GM12878 (cell line): Measurements from ENCODE around the gene HPD. TPM values are rescaled to one million over a fixed set of nuclear protein-coding genes. Genes with fewer than 3 reads are reported as not detected.

Source experiments
- ATF7 ChIP-seq: fragments of 450-650 bp; IDR thresholded peaks from 2 replicates; pipeline ENCODE4 v1.6.1; 2016; ENCODE audit warnings: low read depth, mild to moderate bottlenecking
- BMI1 ChIP-seq: fragments of 450-650 bp; IDR thresholded peaks from 2 replicates; pipeline ENCODE4 v1.6.1; 2016; ENCODE audit warnings: mild to moderate bottlenecking, moderate library complexity, borderline replicate concordance
- CBX5 ChIP-seq: sonication (generic); IDR thresholded peaks from 2 replicates; pipeline ENCODE4 v1.6.1; 2016; ENCODE audit warnings: low read depth, moderate library complexity, mild to moderate bottlenecking, inconsistent platforms
- E4F1 ChIP-seq: fragments of 450-650 bp; IDR thresholded peaks from 2 replicates; pipeline ENCODE4 v1.6.1; 2018; ENCODE audit warnings: borderline replicate concordance, mild to moderate bottlenecking; ENCODE audit not compliant: partially characterized antibody
- HCFC1 ChIP-seq: fragments of 150-350 bp; IDR thresholded peaks from 2 replicates; pipeline ENCODE4 v1.6.1; 2014; ENCODE audit warnings: low read length
- HDGF ChIP-seq: fragments of 450-650 bp; IDR thresholded peaks from 2 replicates; pipeline ENCODE4 v1.6.1; 2016; ENCODE audit warnings: antibody characterized with exemption
- IKZF1 ChIP-seq: fragments of 450-650 bp; conservative IDR thresholded peaks from 2 replicates; pipeline ENCODE4 v1.6.1; 2017; ENCODE audit warnings: antibody characterized with exemption, mild to moderate bottlenecking
- NKRF ChIP-seq: fragments of 450-650 bp; conservative IDR thresholded peaks from 2 replicates; pipeline ENCODE4 v1.6.1; 2017; ENCODE audit warnings: mild to moderate bottlenecking, moderate library complexity
- PRDM15 ChIP-seq: fragments of 450-650 bp; formaldehyde crosslinking; IDR thresholded peaks from 2 replicates; pipeline ENCODE4 v1.4.0; 2020; ENCODE audit warnings: mild to moderate bottlenecking, moderate library complexity
- RB1 ChIP-seq: fragments of 450-650 bp; formaldehyde crosslinking; IDR thresholded peaks from 2 replicates; pipeline ENCODE4 v1.6.1; 2017; ENCODE audit warnings: mild to moderate bottlenecking, borderline replicate concordance
- SMARCA5 ChIP-seq: fragments of 450-650 bp; IDR thresholded peaks from 2 replicates; pipeline ENCODE4 v1.6.1; 2017; ENCODE audit warnings: mild to moderate bottlenecking
- STAT1 ChIP-seq: fragments of 450-650 bp; conservative IDR thresholded peaks from 2 replicates; pipeline ENCODE4 v1.6.1; 2014; ENCODE audit warnings: antibody characterized with exemption, mild to moderate bottlenecking
- TCF3 ChIP-seq: IDR thresholded peaks from 2 replicates; pipeline ENCODE4 v1.6.1; 2012; ENCODE audit warnings: low read depth, mild to moderate bottlenecking, low read length, borderline replicate concordance; ENCODE audit not compliant: insufficient read depth
- ZBED1 ChIP-seq: IDR thresholded peaks from 2 replicates; pipeline ENCODE4 v1.6.1; 2016; ENCODE audit warnings: borderline replicate concordance
- ZNF274 ChIP-seq: IDR thresholded peaks from one replicate; pipeline ENCODE4 v1.8.0; 2011; ENCODE audit not compliant: insufficient read length, insufficient read depth
- ZSCAN29 ChIP-seq: fragments of 450-650 bp; IDR thresholded peaks from 2 replicates; pipeline ENCODE4 v1.6.1; 2017; ENCODE audit warnings: mild to moderate bottlenecking, moderate library complexity
- polyA plus RNA-seq, 11 experiments: library from polyadenylated mRNA; depleted of rRNA in 4 of 11; unstranded in 6 of 11; stranded (reverse) in 5 of 11; fragments of >200 nt; fragmentation: Nextera tagmentation in 4 of 11; fragmentation: Illumina TruSeq in 1 of 11; extraction: Ambion mirVana in 4 of 11; extraction: Trizol in 1 of 11; gene quantifications; 1 replicate in 1 of 11; 2 replicates in 10 of 11; pipeline versions ENCODE4 v1.2.1 to v1.2.3, GENCODE V29; 2011 to 2016; ENCODE audit warnings: inconsistent platforms in 2 of 11, missing spikeins in 2 of 11, low read depth in 1 of 11
- total RNA-seq, 4 experiments: library from RNA; depleted of rRNA in 3 of 4; stranded (reverse); fragments of >200 nt in 3 of 4; fragmentation: Illumina TruSeq in 1 of 4; extraction: Trizol in 1 of 4; gene quantifications; 2 replicates each; pipeline versions ENCODE4 v1.2.1 to v1.2.3, GENCODE V29; 2013 to 2021
- TF ChIP-seq, protein P1 (sequence below): IDR thresholded peaks from 2 replicates; pipeline ENCODE4 v1.6.1; 2011; ENCODE audit warnings: low read depth, low read length, improper control_type of control experiment, borderline replicate concordance

HPD gene
- total and polyA plus RNA-seq, 10 of the 15 experiments (the other 5 are each of a cell fraction or from before 2014, with no cell fraction given) = 0.04 to 0.69 (median 0.28) TPM; not detected in 7

DNA sequence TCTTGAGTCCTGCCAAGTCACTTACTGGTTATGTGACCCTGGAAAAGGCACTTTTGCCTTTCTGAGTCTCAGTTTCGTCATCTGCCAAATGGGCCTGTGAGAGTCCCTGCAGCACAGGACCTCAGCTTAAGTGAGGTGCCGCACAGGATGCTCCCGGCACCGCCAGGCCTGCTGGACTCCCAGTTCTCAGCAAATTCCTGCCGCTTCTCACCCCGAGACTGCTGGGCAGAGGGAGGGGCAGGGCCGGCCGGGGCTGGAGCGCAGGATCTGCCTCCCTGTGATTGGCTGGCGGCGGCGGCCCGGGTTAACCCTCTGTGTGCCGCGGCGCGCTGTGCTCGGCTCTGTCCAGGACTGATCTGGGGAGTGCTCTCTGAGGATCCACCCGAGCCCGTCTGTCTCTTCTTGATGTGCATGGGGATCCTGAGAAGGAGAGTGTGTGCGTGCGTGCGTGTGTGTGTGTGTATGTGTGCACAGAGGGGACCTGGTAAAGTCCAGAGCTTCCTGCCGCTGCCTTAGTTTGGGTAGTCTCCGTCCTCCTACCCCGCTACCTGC lies 46.3 kb downstream of the HPD start (continued):
- TF ChIP-seq E4F1 = no peak
- no peak for TF ChIP-seq RB1
- TF ChIP-seq ZSCAN29 = no peak
- TF ChIP-seq HDGF = 0 out of 2 replicates have a peak, but pooled peaks have one; percentile 36
- no peak for TF ChIP-seq BMI1
- TF ChIP-seq NKRF = 0 out of 2 replicates have a peak, but pooled peaks have one; percentile 11
- TF ChIP-seq SMARCA5 = peak; percentile 93; the same call in 1 of the 2 replicates
- no peak for TF ChIP-seq STAT1
- no peak for TF ChIP-seq ZNF274
- no peak for TF ChIP-seq ZBED1
- TF ChIP-seq CBX5 = no peak
- TF ChIP-seq ATF7 = no peak
- TF ChIP-seq IKZF1 = 0 out of 2 replicates have a peak, but pooled peaks have one; percentile 2
- TF ChIP-seq, protein P1, sequence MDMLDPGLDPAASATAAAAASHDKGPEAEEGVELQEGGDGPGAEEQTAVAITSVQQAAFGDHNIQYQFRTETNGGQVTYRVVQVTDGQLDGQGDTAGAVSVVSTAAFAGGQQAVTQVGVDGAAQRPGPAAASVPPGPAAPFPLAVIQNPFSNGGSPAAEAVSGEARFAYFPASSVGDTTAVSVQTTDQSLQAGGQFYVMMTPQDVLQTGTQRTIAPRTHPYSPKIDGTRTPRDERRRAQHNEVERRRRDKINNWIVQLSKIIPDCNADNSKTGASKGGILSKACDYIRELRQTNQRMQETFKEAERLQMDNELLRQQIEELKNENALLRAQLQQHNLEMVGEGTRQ = no peak
- TF ChIP-seq PRDM15 (CRISPR knock-in tag) = no peak
- no peak for TF ChIP-seq TCF3
- no peak; the same call in 1 of the 2 replicates for TF ChIP-seq HCFC1
